ENCODE data around the gene ICAM3.
"Not testable (repeated sequence)": the region's sequence is repeated elsewhere in the genome, so short reads cannot be mapped to it uniquely, and the experiment has no call there.

Gene ICAM3

DNA sequence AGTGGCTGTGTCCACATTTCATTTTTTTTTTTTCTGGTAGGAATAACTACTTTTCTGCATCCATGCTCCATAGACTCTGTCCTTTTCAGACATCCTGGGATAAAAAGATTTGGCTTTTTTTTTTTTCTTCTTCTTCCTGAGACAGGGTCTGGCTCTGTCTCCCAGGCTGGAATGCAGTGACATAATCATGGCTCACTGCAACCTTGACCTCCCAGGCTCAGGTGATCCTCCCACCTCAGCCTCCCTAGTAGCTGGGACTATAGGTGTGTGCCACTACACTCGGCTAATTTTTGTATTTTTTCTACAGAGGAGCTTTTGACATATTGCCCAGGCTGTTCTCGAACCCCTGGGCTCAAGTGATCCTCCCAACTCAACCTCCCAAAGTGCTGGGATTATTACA is 4.1 kb upstream of the ICAM3 start:
- no peak for DNase-seq

DNA sequence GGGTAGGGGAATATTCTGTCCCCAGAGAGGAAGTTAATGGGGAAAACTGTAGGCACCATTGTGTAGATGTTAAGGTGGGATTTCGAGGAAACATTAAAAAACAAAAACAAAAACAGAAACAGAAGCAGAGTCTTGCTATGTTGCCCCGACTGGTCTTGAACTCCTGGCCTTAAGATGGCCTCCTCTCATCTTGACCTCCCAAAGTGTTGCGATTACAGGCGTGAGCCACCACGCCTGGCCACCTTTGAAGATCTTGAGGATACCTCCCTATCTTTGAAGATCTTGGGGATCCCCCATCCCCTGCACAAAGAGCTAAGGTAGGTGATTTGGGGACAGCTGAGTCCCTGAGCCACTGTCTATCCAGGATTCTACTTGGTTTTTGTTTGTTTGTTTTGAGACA is 553 bp upstream of the ICAM3 start:
- no peak for DNase-seq

DNA sequence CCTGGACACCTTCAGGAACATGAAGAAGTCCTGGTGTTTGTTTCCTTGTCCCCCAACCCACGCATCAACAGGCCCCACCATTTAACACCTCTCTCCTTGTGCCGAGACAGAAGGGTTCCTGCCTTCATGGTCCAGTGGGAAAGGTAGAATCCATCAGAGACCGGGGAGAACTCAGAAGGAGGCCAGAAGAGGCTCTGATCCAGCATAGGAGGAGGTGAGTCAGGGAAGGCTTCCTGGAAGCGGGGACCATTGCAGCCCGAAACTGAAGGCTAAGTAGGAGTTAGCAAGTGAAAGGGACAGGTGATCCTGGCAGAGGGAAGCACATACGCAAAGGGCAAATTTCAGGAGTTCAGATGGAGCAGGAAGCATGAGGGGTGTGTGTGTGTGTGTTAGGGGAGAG is 484 bp downstream of the ICAM3 start:
- DNase-seq = no peak

GRCh38 chr19:10336725-10337124 is 2.7 kb downstream of the ICAM3 start:
- DNase-seq = not testable (repeated sequence)

- DNase-seq = no peak
Measured at GRCh38 chr19:10335352-10335985, 4.0 kb downstream of the ICAM3 start.

DNA sequence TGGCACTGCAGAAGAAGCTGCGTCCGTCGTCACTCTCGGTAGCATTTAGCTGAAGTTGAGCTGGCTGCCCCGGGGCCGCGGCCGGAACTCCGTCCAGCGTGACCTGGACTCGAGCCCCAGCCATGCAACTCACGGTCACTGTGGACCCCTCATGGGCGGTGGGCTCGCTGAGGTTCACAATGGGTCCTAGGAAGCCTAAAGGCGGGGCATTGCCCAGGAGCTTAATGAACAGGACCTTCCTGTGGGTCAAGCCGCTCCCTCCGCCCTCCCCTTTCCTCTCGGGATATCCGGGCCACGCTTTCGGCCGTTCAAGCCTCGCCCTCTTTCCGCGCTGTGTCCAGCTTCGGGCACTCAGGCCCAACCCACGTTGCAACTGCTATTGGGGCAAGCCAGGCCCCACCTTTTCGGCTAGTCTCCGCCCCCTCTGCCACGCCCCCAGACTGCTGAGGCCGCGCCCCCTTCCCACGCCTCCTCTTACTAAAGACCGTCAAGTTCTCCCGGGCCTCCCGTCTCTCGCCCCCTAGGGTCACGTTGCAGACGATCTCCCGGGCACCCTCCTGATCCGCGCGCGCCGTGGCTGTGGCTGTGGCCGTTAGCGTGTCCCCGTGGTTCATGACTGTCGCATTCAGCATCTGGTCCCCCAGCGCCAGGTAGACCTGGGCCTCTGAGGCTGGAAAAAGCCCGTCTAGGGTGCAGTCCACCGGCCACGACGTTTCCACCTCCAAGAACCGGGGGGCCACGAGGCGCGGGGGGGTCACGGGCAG is 4.7 kb downstream of the ICAM3 start:
- peak; percentile 87 for DNase-seq

- DNase-seq = no peak
Measured at GRCh38 chr19:10333758-10334587, 5.5 kb downstream of the ICAM3 start.

DNA sequence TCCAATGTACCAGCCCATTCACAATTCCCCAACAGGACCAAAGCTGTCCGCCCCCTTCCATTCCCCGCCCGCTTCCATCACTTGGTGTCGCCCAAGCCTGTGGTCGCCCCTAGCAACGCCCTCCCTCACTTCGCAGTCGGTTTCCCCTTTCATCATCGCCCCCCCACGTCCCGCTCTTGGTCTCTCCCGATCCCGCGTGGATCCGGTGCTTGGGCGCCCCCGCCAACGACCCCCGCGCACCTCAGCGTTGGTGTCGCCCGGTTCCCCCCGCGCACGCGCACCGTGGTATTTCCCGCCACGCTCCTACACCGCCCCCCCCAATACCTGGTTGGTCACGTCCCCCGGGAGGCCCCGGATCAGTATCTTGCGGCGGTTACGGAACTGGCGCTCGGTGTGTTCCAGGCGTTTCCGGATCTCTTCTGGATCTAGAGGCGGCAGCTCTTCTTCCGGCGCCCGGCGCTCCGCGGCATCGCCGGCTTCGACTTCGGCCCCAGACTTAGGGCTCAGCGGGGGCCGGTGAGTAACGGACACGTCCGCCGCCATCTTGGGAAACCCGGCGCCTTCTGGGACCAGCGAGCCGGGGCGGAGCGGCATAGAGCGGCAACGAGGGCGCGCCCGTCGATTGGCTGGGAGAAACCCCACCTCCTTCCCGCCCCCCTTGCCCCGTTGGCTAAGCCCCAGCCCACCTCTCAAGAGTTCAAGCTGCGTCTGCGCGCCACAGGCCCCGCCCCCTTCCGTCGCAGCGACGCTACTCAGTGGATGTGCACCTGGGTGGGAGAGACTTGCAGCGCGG is 6.3 kb downstream of the ICAM3 start, which contains the start of gene RAVER1:
Gene RAVER1, minus strand, starts transcription at position 565 of the 793 bp plus-strand sequence. Its CDS starts 22 bp downstream, at position 543.
- DNase-seq = peak; percentile 98

DNA sequence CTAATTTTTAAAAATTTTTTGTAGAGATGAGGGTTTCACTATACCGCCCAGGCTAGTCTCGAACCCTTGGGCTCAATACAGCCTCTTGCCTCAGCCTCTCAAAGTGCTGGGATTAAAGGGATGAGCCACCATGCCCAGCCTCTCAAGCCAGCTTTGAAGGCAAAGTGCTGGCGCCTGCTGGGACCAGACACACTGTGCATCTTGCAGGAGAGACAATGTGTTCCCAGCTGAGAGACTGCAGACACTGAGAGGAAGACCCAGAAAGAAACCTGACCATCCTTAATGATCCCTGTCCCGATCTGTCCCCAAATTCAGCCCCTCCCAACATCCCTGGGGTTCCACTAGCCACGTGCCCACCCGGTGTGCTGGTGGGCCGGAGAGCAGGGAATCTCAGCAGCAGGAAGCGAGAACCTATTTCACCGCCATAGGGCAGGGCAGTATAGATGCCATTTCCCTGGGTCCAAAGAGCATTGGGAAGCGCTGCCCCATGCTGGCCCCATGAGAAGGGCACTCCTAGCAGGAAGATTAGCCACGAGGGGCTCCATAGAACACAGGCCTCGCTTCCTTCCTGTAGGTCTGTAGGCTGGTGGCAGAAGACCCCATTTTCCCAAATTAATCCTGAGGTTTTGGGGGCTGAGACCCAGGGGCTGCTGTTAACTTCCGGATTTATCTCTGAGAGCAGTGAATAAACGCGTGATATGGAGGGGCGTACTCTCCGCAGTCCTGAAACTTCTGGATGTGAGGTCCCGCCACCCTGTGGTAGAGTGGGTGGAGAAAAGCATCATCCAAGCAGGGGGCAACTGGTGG is 7.1 kb downstream of the ICAM3 start:
- no peak for DNase-seq

DNA sequence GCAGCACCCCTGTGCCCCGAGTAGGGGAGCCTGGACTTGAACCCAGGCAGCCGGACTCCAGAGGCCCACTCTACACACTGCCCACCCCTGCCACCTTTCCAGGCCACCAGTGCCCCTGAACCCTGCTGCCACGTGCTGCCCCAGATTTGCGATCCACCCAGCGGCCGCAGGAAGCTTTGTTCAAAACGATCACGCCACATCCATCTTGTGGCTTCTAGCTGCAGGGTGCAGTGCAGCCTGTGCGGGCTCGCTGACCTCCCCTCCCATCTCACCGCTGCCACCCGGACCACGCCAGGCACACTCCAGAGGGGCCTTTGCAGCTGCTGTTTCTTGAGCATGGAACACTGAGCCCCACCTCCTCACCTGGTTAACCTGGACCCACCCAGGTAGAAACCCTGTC is 9.9 kb downstream of the ICAM3 start:
- DNase-seq = no peak

- no peak for DNase-seq
Measured at GRCh38 chr19:10328558-10329429, 10.6 kb downstream of the ICAM3 start.

GRCh38 chr19:10327793-10328192 is 11.6 kb downstream of the ICAM3 start:
- no peak for DNase-seq

GRCh38 chr19:10325732-10326131 is 13.7 kb downstream of the ICAM3 start:
- no peak for DNase-seq

DNA sequence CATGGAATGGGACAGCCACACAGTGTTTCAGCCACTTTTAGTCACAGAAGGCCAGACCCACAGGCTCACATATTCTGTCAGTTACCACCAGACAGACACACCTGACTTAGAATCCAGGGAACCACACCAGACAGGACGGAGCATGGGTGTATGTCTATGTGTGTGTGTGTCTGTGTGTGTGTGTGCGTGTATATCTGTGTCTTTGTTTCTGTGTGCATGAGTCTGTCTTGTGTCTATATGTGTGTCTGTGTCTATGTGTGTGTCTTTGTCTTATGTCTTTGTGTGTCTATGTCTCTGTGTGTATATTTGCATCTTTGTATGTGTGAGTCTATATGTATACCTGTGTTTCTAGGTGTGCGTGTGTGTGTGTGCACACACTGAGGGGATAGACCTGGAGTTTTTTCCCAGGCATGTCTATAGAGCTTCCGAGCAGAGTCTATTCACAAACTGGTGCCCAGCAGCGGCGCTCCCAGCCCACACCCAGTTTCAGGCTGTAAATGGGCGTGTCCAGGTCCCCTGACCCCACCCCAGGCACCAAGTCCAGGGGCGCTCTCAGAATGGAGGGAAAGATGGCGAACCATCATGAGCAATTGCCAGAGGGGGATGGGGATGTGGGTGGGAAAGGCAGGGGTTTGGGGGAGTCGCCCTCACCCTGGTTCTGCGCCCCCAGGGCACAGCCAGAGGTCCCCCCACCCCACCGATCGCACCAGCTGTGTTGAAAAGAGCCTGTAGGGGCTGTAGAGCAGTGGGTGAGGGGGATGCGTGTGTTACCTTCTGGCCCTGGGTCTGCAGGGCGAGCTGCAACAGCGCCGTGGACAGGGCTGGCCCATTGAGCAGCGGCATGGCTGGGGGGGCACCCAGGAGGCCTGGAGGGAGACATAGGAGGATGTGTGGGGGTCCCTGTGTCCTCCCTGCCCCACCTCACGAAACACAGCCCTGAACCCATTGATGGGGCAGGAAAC is 17.3 kb downstream of the ICAM3 start:
- DNase-seq = no peak

- DNase-seq = no peak
Measured at GRCh38 chr19:10321417-10321797, 18.0 kb downstream of the ICAM3 start.

DNA sequence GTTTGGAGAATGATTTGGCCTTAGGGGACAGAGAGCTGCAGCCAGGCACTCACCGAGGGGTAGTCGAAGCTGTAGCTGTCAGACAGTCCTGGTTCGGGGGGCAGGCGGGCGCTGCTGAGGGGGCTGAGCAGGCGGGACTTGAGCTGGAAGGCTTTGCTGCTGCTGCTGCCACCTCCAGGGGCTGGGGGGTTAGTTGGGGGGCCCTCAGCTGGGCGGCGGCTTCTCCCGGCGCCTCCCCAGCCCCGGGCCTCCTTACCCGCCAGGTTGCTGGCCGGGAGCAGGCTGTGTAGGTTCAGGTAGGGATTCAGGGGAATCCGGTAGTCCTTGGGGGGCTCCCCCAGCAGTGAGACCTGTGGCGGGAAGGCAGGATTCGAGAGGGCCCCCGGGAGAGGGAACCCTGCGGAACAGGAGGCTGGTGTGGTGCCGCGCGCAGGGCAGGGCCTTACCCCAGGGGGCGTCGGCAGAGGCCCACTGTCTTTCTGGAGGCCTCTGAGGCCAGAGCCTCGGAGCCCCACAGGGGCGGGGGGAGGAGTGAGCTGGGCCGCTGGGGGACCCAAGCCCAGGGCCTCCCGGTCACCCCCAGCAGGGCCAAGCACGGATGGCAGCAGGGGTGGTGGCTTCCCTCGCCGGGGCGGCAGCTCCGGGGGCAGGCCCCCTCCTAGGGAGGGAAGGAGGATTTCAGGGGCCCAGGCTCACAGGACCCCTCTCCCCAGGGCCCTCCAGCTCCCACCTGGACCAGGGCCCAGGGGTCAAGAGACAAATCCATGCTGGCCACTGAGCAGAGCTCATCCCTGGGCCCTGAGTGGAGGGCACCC is 18.6 kb downstream of the ICAM3 start:
- DNase-seq = no peak

GRCh38 chr19:10318807-10319682 is 20.4 kb downstream of the ICAM3 start:
- no peak for DNase-seq

All from fibroblast of skin of right biceps (primary cell).